ENCODE measurements around the gene RELN. TPM values are rescaled to one million over a fixed set of nuclear protein-coding genes. Genes with fewer than 3 reads are reported as not detected.

Gene RELN
- total RNA-seq, 1 experiment from 2014 or later = 0.02 TPM

DNA sequence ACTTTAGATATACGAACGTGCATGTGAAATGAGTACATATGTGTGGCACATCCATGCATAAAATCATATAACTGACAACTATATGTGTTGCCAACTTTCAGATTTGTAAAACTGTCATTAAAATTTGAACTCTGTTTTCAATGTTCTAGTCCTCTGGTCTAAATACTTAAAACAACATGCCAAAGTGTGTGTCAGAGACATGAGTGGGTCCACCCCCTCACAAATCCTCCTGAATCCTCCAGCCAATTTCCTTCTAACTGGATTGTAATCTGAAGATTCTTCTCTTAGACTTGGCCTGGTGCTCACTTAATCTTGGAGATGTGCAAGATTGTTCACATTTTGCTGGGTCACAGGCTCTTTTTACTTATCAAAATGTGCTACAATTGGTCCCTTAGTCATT, 184.1 kb downstream of the RELN start:
- no peak overlapping the region for H2AFZ ChIP-seq (ENCODE audit: low read length)
- no peak overlapping the region for H3K27ac ChIP-seq (ENCODE audit: insufficient read length, low read depth, low read length)
- H3K14ac ChIP-seq (ENCODE audit: insufficient read depth, low read length) = no peak overlapping the region
- H3K9ac ChIP-seq (ENCODE audit: extremely low read depth, insufficient read length, low read length) = no peak overlapping the region
- H4K5ac ChIP-seq (ENCODE audit: insufficient read length, low read depth, low read length) = no peak overlapping the region
- no peak overlapping the region for H2BK20ac ChIP-seq (ENCODE audit: low read depth, low read length, poor library complexity, severe bottlenecking)
- H3K9me3 ChIP-seq (ENCODE audit: control insufficient read depth, low read depth, low read length) = no peaks in the 10 kb centered on the region
- no peaks in the 10 kb centered on the region for H4K20me1 ChIP-seq (ENCODE audit: control insufficient read depth, insufficient read depth, insufficient read length)
- no peak overlapping the region for H2BK120ac ChIP-seq (ENCODE audit: low read depth, low read length, poor library complexity, severe bottlenecking)
- H3K4me1 Mint-ChIP-seq = peaks cover 17 to 18% of the 10 kb centered on the region in 2 experiments
- H2BK12ac ChIP-seq (ENCODE audit: insufficient read length, low read depth, low read length) = no peak overlapping the region
- H3K27me3 ChIP-seq (ENCODE audit: insufficient read depth, low read length) = no peaks in the 10 kb centered on the region
- H3K23me2 ChIP-seq (ENCODE audit: insufficient read length, low read depth, low read length, poor library complexity, severe bottlenecking) = no peaks in the 10 kb centered on the region
- no peak overlapping the region for H4K8ac ChIP-seq (replicated peaks; ENCODE audit: insufficient read length, low read depth, low read length)
- H3T11ph ChIP-seq (ENCODE audit: low read length) = no peak overlapping the region
- H3K79me2 ChIP-seq (ENCODE audit: insufficient read depth, low read length) = no peaks in the 10 kb centered on the region
- H4K91ac ChIP-seq (ENCODE audit: insufficient read length, low read depth, low read length) = no peak overlapping the region
- H3K56ac ChIP-seq (ENCODE audit: insufficient read length, low read depth, low read length) = no peak overlapping the region
- H3K18ac ChIP-seq (ENCODE audit: insufficient read length, low read depth, low read length) = no peak overlapping the region
- H3K4me2 ChIP-seq (ENCODE audit: insufficient read depth, insufficient read length, low read length) = no peak overlapping the region
- no peaks in the 10 kb centered on the region for H3K9me3 Mint-ChIP-seq
- peaks cover 2% of the 10 kb centered on the region; the same call in 1 of the 2 replicates for H3K4me1 ChIP-seq (ENCODE audit: insufficient read depth, low read length)
- DNase-seq = no peak
- H3K79me1 ChIP-seq (ENCODE audit: insufficient read depth, low read depth, low read length, poor library complexity, severe bottlenecking) = no peaks in the 10 kb centered on the region
- H3K27me3 Mint-ChIP-seq (ENCODE audit: low read depth) = no peaks in the 10 kb centered on the region
- H2BK5ac ChIP-seq (ENCODE audit: insufficient read length, low read length) = no peak overlapping the region
- H3K27ac Mint-ChIP-seq = no peak overlapping the region
- TF ChIP-seq, protein P1, sequence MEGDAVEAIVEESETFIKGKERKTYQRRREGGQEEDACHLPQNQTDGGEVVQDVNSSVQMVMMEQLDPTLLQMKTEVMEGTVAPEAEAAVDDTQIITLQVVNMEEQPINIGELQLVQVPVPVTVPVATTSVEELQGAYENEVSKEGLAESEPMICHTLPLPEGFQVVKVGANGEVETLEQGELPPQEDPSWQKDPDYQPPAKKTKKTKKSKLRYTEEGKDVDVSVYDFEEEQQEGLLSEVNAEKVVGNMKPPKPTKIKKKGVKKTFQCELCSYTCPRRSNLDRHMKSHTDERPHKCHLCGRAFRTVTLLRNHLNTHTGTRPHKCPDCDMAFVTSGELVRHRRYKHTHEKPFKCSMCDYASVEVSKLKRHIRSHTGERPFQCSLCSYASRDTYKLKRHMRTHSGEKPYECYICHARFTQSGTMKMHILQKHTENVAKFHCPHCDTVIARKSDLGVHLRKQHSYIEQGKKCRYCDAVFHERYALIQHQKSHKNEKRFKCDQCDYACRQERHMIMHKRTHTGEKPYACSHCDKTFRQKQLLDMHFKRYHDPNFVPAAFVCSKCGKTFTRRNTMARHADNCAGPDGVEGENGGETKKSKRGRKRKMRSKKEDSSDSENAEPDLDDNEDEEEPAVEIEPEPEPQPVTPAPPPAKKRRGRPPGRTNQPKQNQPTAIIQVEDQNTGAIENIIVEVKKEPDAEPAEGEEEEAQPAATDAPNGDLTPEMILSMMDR (conservative IDR thresholded peaks at IDR 0.05) = no peak
- no peak overlapping the region for H3K4ac ChIP-seq (ENCODE audit: low read depth, low read length)
- H2BK15ac ChIP-seq (ENCODE audit: low read depth, low read length) = no peak overlapping the region
- H3K36me3 Mint-ChIP-seq (ENCODE audit: insufficient read depth in 1 of 3, low read depth in 3 of 3) = no peaks in the 10 kb centered on the region; a peak in 1 of 7 replicates
- H2AK5ac ChIP-seq (ENCODE audit: insufficient read length, low read length) = no peak overlapping the region
- no peak overlapping the region for H3K23ac ChIP-seq (ENCODE audit: insufficient read length, low read depth, low read length)
- no peak overlapping the region for H3K4me3 Mint-ChIP-seq
- WGBS (ENCODE audit: extremely low coverage, insufficient read length, low lambda C conversion rate) = no CpG with 5 or more reads among the region's 2 CpGs

Data from H9 (cell line).